Ovary (tissue), 9 donors: ENCODE measurements around the gene CNDP2. TPM values are rescaled to one million over a fixed set of nuclear protein-coding genes. Genes with fewer than 3 reads are reported as not detected.
A peak's percentile ranks its signal among the peaks of the same experiment; 100 is the strongest.

Source experiments
- DNase-seq, 5 donors: peaks; one replicate each; pipeline ENCODE4 v3.0.0-alpha.2; 2019 to 2020
- H3K27ac ChIP-seq, 2 donors: fragments of 200-600 bp; one replicate each; pipeline versions ENCODE4 v1.5.1 to v1.8.0; 2019 to 2022
- H3K27me3 ChIP-seq: fragments of 200-600 bp; one replicate; pipeline ENCODE4 v1.8.0; 2022
- H3K36me3 ChIP-seq: fragments of 200-600 bp; sonication (generic); one replicate; pipeline ENCODE4 v1.5.1; 2019
- H3K4me1 ChIP-seq: one replicate; pipeline ENCODE4 v1.8.1; 2013; ENCODE audit warnings: mild to moderate bottlenecking, moderate library complexity; ENCODE audit not compliant: insufficient read depth
- H3K4me3 ChIP-seq: fragments of 200-600 bp; sonication (generic); one replicate; pipeline ENCODE4 v1.5.1; 2017
- H3K9me3 ChIP-seq, 2 donors: fragments of 200-600 bp in 1 of 2; sonication (generic) in 1 of 2; one replicate each; pipeline versions ENCODE4 v1.5.1 to v1.8.1; 2013 to 2019; ENCODE audit warnings: mild to moderate bottlenecking in 1 of 2, moderate library complexity in 1 of 2
- CTCF ChIP-seq, 3 donors: fragments of 450-650 bp in 2 of 3; fragments of 200-600 bp in 1 of 3; IDR thresholded peaks; one replicate each; pipeline versions ENCODE4 v1.5.1 to v1.8.0; 2016 to 2022; ENCODE audit warnings: antibody characterized with exemption in 3 of 3, mild to moderate bottlenecking in 1 of 3
- EP300 ChIP-seq: sonication (generic); formaldehyde crosslinking; IDR thresholded peaks from one replicate; pipeline ENCODE4 v1.6.1; 2017; ENCODE audit warnings: antibody characterized with exemption
- POLR2A ChIP-seq: fragments of 450-650 bp; IDR thresholded peaks from one replicate; pipeline ENCODE4 v1.6.1; 2017; ENCODE audit warnings: antibody characterized with exemption, mild to moderate bottlenecking, moderate library complexity
- WGBS, 3 donors: extraction: QIAGEN DNeasy Blood & Tissue Kit in 1 of 3; methylation state at CpG; one replicate each; pipeline versions ENCODE4 v1.1.5 to v1.1.7; 2013 to 2017; 5-methylcytosine and 5-hydroxymethylcytosine counted together
- intact Hi-C, 4 donors: fragments of 100-400 bp; cut with DNase I; formaldehyde crosslinking; loops; one replicate each; pipeline versions ENCODE4 v1.11.0 to v1.15.1; 2022 to 2023
- polyA plus RNA-seq, 2 donors: library from polyadenylated mRNA; stranded (reverse); fragments of 200-250 nt in 1 of 2; fragments of 350-450 nt in 1 of 2; fragmentation: Illumina TruSeq in 1 of 2; extraction: RNeasy Lipid Tissue Mini Kit (QIAGEN cat#74804) in 1 of 2; gene quantifications; one replicate each; pipeline ENCODE4 v1.2.3, GENCODE V29; 2013 to 2014
- total RNA-seq, 7 donors: library from RNA; depleted of rRNA in 2 of 7; stranded (reverse); fragments of >200 nt in 2 of 7; fragmentation: NEBNext Ultra II Directional in 3 of 7; extraction: Animal tissue kit (Norgen Biotek cat#: 25700) in 3 of 7; gene quantifications; one replicate each; pipeline versions ENCODE4 v1.1.0 to v1.2.4, GENCODE V29; 2016 to 2023
- donor health status: DM: no; HTN: no; CAD: no; lungs with moderate emphysema.
- donor health status: DM: no; HTN: no; CAD: no.
- donor health status: Bipolar disorder and iron deficiency.
- donor health status: DM: yes; HTN: yes; CAD: no.
- donor health status: DM: no; HTN: no; CAD: no.
- donor health status: DM: yes; HTN: yes; CAD: no.

The CNDP2 gene
- total and polyA plus RNA-seq, 9 donors, result 28.1 to 119 (median 91.7) TPM

GRCh38 chr18:74506448-74507084, 10.4 kb downstream of the CNDP2 start:
- Histone ChIP-seq H3K27me3 (no peaks in the 10 kb centered on the region), H3K36me3 (no peaks in the 10 kb centered on the region), H3K27ac (no peak overlapping the region), H3K4me3 (no peak overlapping the region), H3K4me1 (no peaks in the 10 kb centered on the region), H3K9me3 (no peaks in the 10 kb centered on the region)
- 37 to 40% (median 39%) methylated on average over 11 of the region's 11 CpGs for WGBS, 3 donors
- intact Hi-C loops, result no loop called here
- TF ChIP-seq POLR2A (no peak), CTCF (IDR thresholded peaks at IDR 0.05) (no peak), EP300 (no peak)
- DNase-seq, result peak in 3 of 5 donors; percentile 49 to 68 (median 57)

GRCh38 chr18:74507097-74507881, 11.1 kb downstream of the CNDP2 start:
- H3K9me3 ChIP-seq, result no peaks in the 10 kb centered on the region
- no peak overlapping the region for H3K27ac ChIP-seq
- no peak overlapping the region for H3K4me3 ChIP-seq
- no peak for TF ChIP-seq EP300
- no peak for TF ChIP-seq POLR2A
- TF ChIP-seq CTCF (IDR thresholded peaks at IDR 0.05), result no peak
- H3K36me3 ChIP-seq, result no peaks in the 10 kb centered on the region
- no peak for DNase-seq
- whole genome bisulfite sequencing, 3 donors, result 75 to 79% (median 77%) methylated on average over 23 of the region's 23 CpGs
- H3K4me1 ChIP-seq, result no peaks in the 10 kb centered on the region
- intact Hi-C loops, result no loop called here
- no peaks in the 10 kb centered on the region for H3K27me3 ChIP-seq

GRCh38 chr18:74507927-74508326, 11.8 kb downstream of the CNDP2 start:
- 90 to 94% (median 93%) methylated on average over 14 of the region's 14 CpGs for WGBS, 3 donors
- intact Hi-C loops, result no loop called here

GRCh38 chr18:74508366-74508765, 12.2 kb downstream of the CNDP2 start:
- intact Hi-C loops, result no loop called here
- H3K27me3 ChIP-seq, result no peaks in the 10 kb centered on the region
- H3K4me1 ChIP-seq, result no peaks in the 10 kb centered on the region
- H3K4me3 ChIP-seq, result no peak overlapping the region
- 68 to 83% (median 74%) methylated on average over 9 of the region's 9 CpGs for WGBS, 3 donors
- no peaks in the 10 kb centered on the region for H3K36me3 ChIP-seq
- no peaks in the 10 kb centered on the region for H3K9me3 ChIP-seq
- H3K27ac ChIP-seq, result no peak overlapping the region
- DNase-seq, result no peak
- no peak for TF ChIP-seq EP300
- no peak for TF ChIP-seq CTCF (IDR thresholded peaks at IDR 0.05)
- no peak for TF ChIP-seq POLR2A

More at GRCh38 chr18:74507927-74508326, 11.8 kb downstream of the CNDP2 start:
- Histone ChIP-seq H3K4me3 (no peak overlapping the region), H3K4me1 (no peaks in the 10 kb centered on the region), H3K9me3 (no peaks in the 10 kb centered on the region), H3K36me3 (no peaks in the 10 kb centered on the region), H3K27ac (no peak overlapping the region), H3K27me3 (no peaks in the 10 kb centered on the region)
- DNase-seq, result no peak
- TF ChIP-seq CTCF (IDR thresholded peaks at IDR 0.05), result no peak
